Tibial nerve (tissue), 4 donors: Measurements from ENCODE around the gene TOPBP1. TPM values are rescaled to one million over a fixed set of nuclear protein-coding genes. Genes with fewer than 3 reads are reported as not detected.
A peak's percentile ranks its signal among the peaks of the same experiment; 100 is the strongest.

Experiments
- DNase-seq, 2 donors: peaks; one replicate each; pipeline ENCODE4 v3.0.0-alpha.2; 2019; ENCODE audit warnings: low spot score in 2 of 2
- H3K27ac ChIP-seq, 4 donors: fragments of 200-600 bp; sonication (generic) in 3 of 4; one replicate each; pipeline ENCODE4 v1.5.1; 2017 to 2019; ENCODE audit warnings: mild to moderate bottlenecking in 1 of 4
- H3K27me3 ChIP-seq, 2 donors: fragments of 200-600 bp; sonication (generic) in 1 of 2; one replicate each; pipeline versions ENCODE4 v1.5.1 to v1.6.0; 2017 to 2019
- H3K36me3 ChIP-seq, 3 donors: fragments of 200-600 bp; sonication (generic); one replicate each; pipeline ENCODE4 v1.5.1; 2018 to 2019
- H3K4me1 ChIP-seq, 4 donors: fragments of 200-600 bp; sonication (generic) in 3 of 4; one replicate each; pipeline ENCODE4 v1.5.1; 2017 to 2019
- H3K4me3 ChIP-seq, 4 donors: fragments of 200-600 bp; sonication (generic) in 3 of 4; one replicate each; pipeline ENCODE4 v1.5.1; 2017 to 2019; ENCODE audit warnings: mild to moderate bottlenecking in 1 of 4, moderate library complexity in 1 of 4
- H3K9me3 ChIP-seq, 4 donors: fragments of 200-600 bp; sonication (generic) in 3 of 4; one replicate each; pipeline ENCODE4 v1.5.1; 2017 to 2019
- CTCF ChIP-seq, 5 experiments: fragments of 200-600 bp in 3 of 5; fragments of 450-650 bp in 2 of 5; sonication (generic) in 3 of 5; IDR thresholded peaks; one replicate each; pipeline ENCODE4 v1.5.1; 2016 to 2019; ENCODE audit warnings: antibody characterized with exemption in 5 of 5, mild to moderate bottlenecking in 3 of 5, moderate library complexity in 2 of 5
- EP300 ChIP-seq, 2 donors: sonication (generic); formaldehyde crosslinking; IDR thresholded peaks; one replicate each; pipeline ENCODE4 v1.6.1; 2017; ENCODE audit warnings: antibody characterized with exemption in 2 of 2, mild to moderate bottlenecking in 1 of 2
- POLR2A ChIP-seq, 2 donors: fragments of 450-650 bp; IDR thresholded peaks; one replicate each; pipeline ENCODE4 v1.6.1; 2017; ENCODE audit warnings: antibody characterized with exemption in 2 of 2, mild to moderate bottlenecking in 2 of 2, moderate library complexity in 2 of 2
- WGBS, 2 donors: methylation state at CpG; one replicate each; pipeline ENCODE4 v1.1.5; 2018; 5-methylcytosine and 5-hydroxymethylcytosine counted together
- total RNA-seq, 4 donors: library from RNA; depleted of rRNA; stranded (reverse); fragments of >200 nt; gene quantifications; one replicate each; pipeline ENCODE4 v1.1.0, GENCODE V29; 2016

The TOPBP1 gene
- total RNA-seq, 4 donors from 2014 or later: 17.0 to 39.3 (median 22.1) TPM

- Histone ChIP-seq H3K27me3 (no peaks in the 10 kb centered on the region), H3K36me3 (peaks cover 0 to 5% (median 0%) of the 10 kb centered on the region in 3 donors), H3K9me3 (no peaks in the 10 kb centered on the region), H3K4me3 (no peak overlapping the region), H3K27ac (no peak overlapping the region), H3K4me1 (peaks cover 0 to 34% (median 7%) of the 10 kb centered on the region in 4 donors)
- WGBS, 2 donors: 50 to 54% methylated on average over 7 of the region's 7 CpGs
- no peak for TF ChIP-seq POLR2A (IDR thresholded peaks at IDR 0.05)
- TF ChIP-seq CTCF (IDR thresholded peaks at IDR 0.05): peak; percentile 14 to 37 (median 27)
- no peak for TF ChIP-seq EP300 (IDR thresholded peaks at IDR 0.05)
- no peak for DNase-seq
Observed at GRCh38 chr3:133663569-133664313, 2.0 kb upstream of the TOPBP1 start.

GRCh38 chr3:133662278-133662651, 524 bp upstream of the TOPBP1 start:
- H3K4me3 ChIP-seq: peak overlapping the region; percentile 61 to 100 (median 81)
- peaks cover 0 to 34% (median 7%) of the 10 kb centered on the region in 4 donors for H3K4me1 ChIP-seq
- H3K9me3 ChIP-seq: no peaks in the 10 kb centered on the region
- no peak for DNase-seq
- TF ChIP-seq EP300 (IDR thresholded peaks at IDR 0.05): no peak
- TF ChIP-seq POLR2A (IDR thresholded peaks at IDR 0.05): no peak
- TF ChIP-seq CTCF (IDR thresholded peaks at IDR 0.05): no peak
- peaks cover 0 to 20% (median 0%) of the 10 kb centered on the region in 3 donors for H3K36me3 ChIP-seq
- WGBS, 2 donors: 6 to 8% methylated on average over 7 of the region's 7 CpGs
- H3K27ac ChIP-seq: peak overlapping the region; percentile 71 to 88 (median 84)
- no peaks in the 10 kb centered on the region for H3K27me3 ChIP-seq

GRCh38 chr3:133659806-133660205, 1.9 kb downstream of the TOPBP1 start:
- H3K4me1 ChIP-seq: peaks cover 0 to 34% (median 7%) of the 10 kb centered on the region in 4 donors
- DNase-seq: no peak
- H3K4me3 ChIP-seq: no peak overlapping the region
- TF ChIP-seq CTCF (IDR thresholded peaks at IDR 0.05) (no peak), POLR2A (IDR thresholded peaks at IDR 0.05) (no peak), EP300 (IDR thresholded peaks at IDR 0.05) (no peak)
- H3K9me3 ChIP-seq: no peaks in the 10 kb centered on the region
- 66 to 72% methylated on average over 2 of the region's 2 CpGs for WGBS, 2 donors
- H3K27me3 ChIP-seq: no peaks in the 10 kb centered on the region
- peaks cover 4 to 43% (median 5%) of the 10 kb centered on the region in 3 donors for H3K36me3 ChIP-seq
- H3K27ac ChIP-seq: no peak overlapping the region

GRCh38 chr3:133655731-133656515, 5.8 kb downstream of the TOPBP1 start:
- Histone ChIP-seq H3K27ac (no peak overlapping the region), H3K4me1 (peaks cover 0 to 14% (median 2%) of the 10 kb centered on the region in 4 donors), H3K36me3 (peaks cover 4 to 74% (median 11%) of the 10 kb centered on the region in 3 donors), H3K9me3 (no peaks in the 10 kb centered on the region), H3K27me3 (no peaks in the 10 kb centered on the region), H3K4me3 (no peak overlapping the region)
- TF ChIP-seq CTCF (IDR thresholded peaks at IDR 0.05) (no peak), POLR2A (IDR thresholded peaks at IDR 0.05) (no peak), EP300 (IDR thresholded peaks at IDR 0.05) (no peak)
- 92 to 93% methylated on average over 4 of the region's 4 CpGs for WGBS, 2 donors
- DNase-seq: no peak
